HG03280 (cell line): ENCODE measurements around the gene TMEM225B.
"Not testable (repeated sequence)": the region's sequence is repeated elsewhere in the genome, so short reads cannot be mapped to it uniquely, and the experiment has no call there.

ENCODE experiments used
- ATAC-seq: cut with Tn5 transposase; IDR thresholded peaks from one replicate; pipeline ENCODE4 v1.9.1; 2021; ENCODE audit warnings: mild to moderate bottlenecking, moderate library complexity; ENCODE audit not compliant: unreplicated experiment

TMEM225B gene

GRCh38 chr7:99623091-99623693 lies 25.1 kb downstream of the TMEM225B start:
- ATAC-seq: no peak

GRCh38 chr7:99623702-99624447 lies 25.8 kb downstream of the TMEM225B start:
- no peak for ATAC-seq

- no peak for ATAC-seq
Measured at GRCh38 chr7:99624484-99624883, 26.4 kb downstream of the TMEM225B start.

- no peak for ATAC-seq
Measured at GRCh38 chr7:99625321-99625720, 27.3 kb downstream of the TMEM225B start.

GRCh38 chr7:99625961-99626360 lies 27.9 kb downstream of the TMEM225B start:
- no peak for ATAC-seq

GRCh38 chr7:99626661-99627060 lies 28.6 kb downstream of the TMEM225B start:
- ATAC-seq: no peak

- no peak for ATAC-seq
Measured at GRCh38 chr7:99627513-99627912, 29.4 kb downstream of the TMEM225B start.

GRCh38 chr7:99628471-99629465 lies 30.7 kb downstream of the TMEM225B start:
- ATAC-seq: no peak

- no peak for ATAC-seq
Measured at GRCh38 chr7:99629643-99630042, 31.6 kb downstream of the TMEM225B start.

GRCh38 chr7:99631295-99632109 lies 33.4 kb downstream of the TMEM225B start:
- ATAC-seq: no peak

- not testable (repeated sequence) for ATAC-seq
Measured at GRCh38 chr7:99637414-99637813, 39.3 kb downstream of the TMEM225B start.

- ATAC-seq: no peak
Measured at GRCh38 chr7:99638731-99639130, 40.7 kb downstream of the TMEM225B start.

GRCh38 chr7:99639267-99639666 lies 41.2 kb downstream of the TMEM225B start:
- no peak for ATAC-seq

GRCh38 chr7:99642027-99642426 lies 44.0 kb downstream of the TMEM225B start:
- no peak for ATAC-seq

GRCh38 chr7:99643464-99643863 lies 45.4 kb downstream of the TMEM225B start:
- no peak for ATAC-seq

- ATAC-seq: no peak
Measured at GRCh38 chr7:99644431-99644830, 46.4 kb downstream of the TMEM225B start.

GRCh38 chr7:99645590-99645989 lies 47.5 kb downstream of the TMEM225B start:
- ATAC-seq: no peak

GRCh38 chr7:99648843-99649242 lies 50.8 kb downstream of the TMEM225B start:
- ATAC-seq: no peak

GRCh38 chr7:99651290-99651689 lies 53.2 kb downstream of the TMEM225B start:
- no peak for ATAC-seq

GRCh38 chr7:99652671-99653070 lies 54.6 kb downstream of the TMEM225B start:
- ATAC-seq: no peak

- not testable (repeated sequence) for ATAC-seq
Measured at GRCh38 chr7:99653269-99653668, 55.2 kb downstream of the TMEM225B start.
